HG03280 (cell line): ENCODE results near the gene NPL.
A peak's percentile ranks its signal among the peaks of the same experiment; 100 is the strongest.

Experiments
- ATAC-seq: cut with Tn5 transposase; IDR thresholded peaks from one replicate; pipeline ENCODE4 v1.9.1; 2021; ENCODE audit warnings: mild to moderate bottlenecking, moderate library complexity; ENCODE audit not compliant: unreplicated experiment

Gene NPL

GRCh38 chr1:182811975-182812722 lies 22.6 kb downstream of the NPL start:
- ATAC-seq = no peak

DNA sequence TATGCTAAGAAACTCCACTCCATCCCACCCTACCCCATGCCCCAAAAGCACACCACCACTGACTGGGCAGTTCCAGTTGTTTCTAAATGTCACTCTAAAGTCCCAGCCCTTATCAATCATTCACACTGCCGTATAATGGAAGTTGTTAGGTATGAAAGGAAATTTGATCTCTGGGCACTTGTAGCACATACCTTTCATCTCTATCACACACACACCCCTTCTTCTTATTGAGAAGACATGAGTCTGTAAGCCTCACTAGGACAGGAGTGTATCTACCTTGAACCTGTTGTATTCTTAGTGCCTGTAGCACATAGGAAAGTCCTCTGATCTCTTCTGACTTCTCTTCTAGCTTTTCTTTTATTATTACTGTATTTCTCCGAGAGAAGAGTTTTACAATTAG lies 27.3 kb downstream of the NPL start:
- no peak for ATAC-seq

GRCh38 chr1:182817802-182818201 lies 28.2 kb downstream of the NPL start:
- no peak for ATAC-seq

GRCh38 chr1:182823220-182823619 lies 33.6 kb downstream of the NPL start:
- no peak for ATAC-seq

GRCh38 chr1:182826892-182827291 lies 37.3 kb downstream of the NPL start:
- ATAC-seq = no peak

DNA sequence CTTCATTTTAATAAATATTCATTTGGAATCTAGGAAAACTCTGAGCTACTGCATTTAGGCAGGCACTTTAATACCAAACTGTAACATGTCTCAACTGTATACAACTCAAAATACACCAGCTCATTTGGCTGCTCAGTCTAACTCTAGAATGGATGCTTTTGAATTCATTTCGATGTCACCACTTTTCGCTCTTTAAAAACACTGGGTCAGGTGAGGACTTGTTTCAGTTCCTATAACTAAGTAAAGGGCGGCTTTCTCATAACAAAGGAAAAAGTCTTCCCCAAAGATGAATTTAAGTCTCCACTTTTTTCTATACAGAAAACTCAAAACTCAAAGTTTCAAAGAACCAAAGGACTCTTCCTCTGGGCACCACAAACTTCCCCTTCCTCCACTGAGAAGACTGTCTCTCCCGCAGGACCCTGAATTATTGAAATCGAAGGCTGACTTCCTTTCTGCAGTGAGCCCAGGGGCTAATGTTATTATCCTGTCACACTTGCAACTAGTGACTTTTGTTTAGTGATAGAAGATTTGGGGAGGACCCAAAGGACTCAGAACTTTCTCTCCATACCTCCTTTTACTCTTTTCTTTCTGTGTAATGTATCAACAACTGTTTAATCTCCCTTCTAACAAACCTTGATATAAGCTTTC lies 39.8 kb downstream of the NPL start:
- peak; percentile 68 for ATAC-seq

GRCh38 chr1:182833271-182833670 lies 43.7 kb downstream of the NPL start:
- no peak for ATAC-seq

GRCh38 chr1:182834326-182834725 lies 44.8 kb downstream of the NPL start:
- ATAC-seq = no peak

GRCh38 chr1:182835806-182836205 lies 46.2 kb downstream of the NPL start:
- ATAC-seq = no peak

GRCh38 chr1:182839209-182840066 lies 49.9 kb downstream of the NPL start, which contains the start of gene DHX9:
Gene DHX9, plus strand, starts transcription at chr1:182839347. Its CDS starts 3,220 bp downstream, at chr1:182842567.
- ATAC-seq = peak; percentile 77

GRCh38 chr1:182841368-182841988 lies 51.9 kb downstream of the NPL start:
- ATAC-seq = no peak

- no peak for ATAC-seq
These were observed 52.7 kb downstream of the NPL start for GRCh38 chr1:182842265-182842664.

DNA sequence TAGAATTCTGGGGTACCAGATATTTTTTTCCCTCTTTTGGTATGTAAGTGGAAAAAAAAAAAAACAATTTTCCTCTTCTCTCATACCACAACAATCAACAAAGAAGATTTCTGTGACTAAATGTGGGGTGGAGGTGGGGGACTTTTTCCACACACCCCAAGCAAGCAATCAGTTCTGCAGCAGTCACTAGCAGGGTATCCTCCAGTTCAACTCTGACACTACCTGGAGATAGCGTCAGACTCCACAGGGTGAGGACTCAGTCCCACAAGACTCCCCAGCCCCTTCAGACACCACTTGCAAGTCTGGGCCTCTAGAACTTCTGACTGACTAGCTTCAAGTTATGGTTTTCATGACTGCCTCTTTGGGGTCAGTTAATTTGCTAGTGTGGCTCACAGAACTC lies 55.8 kb downstream of the NPL start:
- ATAC-seq = no peak

DNA sequence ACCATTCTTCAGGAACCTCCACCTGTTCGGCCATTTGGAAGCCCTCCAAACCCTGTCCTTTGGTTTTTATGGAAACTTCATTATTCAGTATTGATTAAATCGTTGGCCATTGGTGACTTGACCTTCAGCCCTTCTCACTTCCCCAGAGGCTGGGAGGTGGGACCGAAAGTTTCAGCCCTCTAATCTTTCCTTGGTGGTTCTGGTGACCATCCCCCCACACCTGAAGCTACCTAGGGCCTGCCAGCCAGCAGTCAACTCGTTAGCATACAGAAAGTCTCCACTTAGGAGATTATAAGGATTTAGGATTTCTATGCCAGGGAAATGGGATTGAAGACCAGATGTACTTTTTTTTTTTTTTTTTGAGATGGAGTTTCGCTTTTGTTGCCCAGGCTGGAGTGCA lies 56.3 kb downstream of the NPL start:
- ATAC-seq = no peak

GRCh38 chr1:182847105-182847504 lies 57.5 kb downstream of the NPL start:
- ATAC-seq = no peak

GRCh38 chr1:182848736-182849135 lies 59.2 kb downstream of the NPL start:
- no peak for ATAC-seq

GRCh38 chr1:182850319-182850718 lies 60.7 kb downstream of the NPL start:
- no peak for ATAC-seq

GRCh38 chr1:182851825-182852224 lies 62.3 kb downstream of the NPL start:
- no peak for ATAC-seq

GRCh38 chr1:182855911-182856310 lies 66.3 kb downstream of the NPL start:
- ATAC-seq = no peak

DNA sequence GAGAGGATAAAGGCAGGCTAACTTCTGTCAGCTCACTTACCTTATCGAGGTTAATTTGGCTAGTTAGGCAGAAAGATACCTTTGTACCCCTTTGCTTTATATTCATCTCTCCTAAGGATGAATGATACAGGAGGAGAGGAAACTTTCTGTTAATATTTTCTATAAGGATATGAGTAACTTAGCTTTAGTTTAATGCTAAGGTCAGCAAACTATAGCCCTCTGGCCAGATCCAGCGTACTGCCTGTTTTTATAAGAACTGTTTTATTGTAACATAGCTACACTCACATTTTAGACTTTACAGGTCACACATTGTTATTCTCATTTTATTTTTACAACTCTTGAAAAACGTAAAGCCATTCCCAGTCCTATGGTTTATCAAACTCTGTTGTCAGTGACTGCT lies 67.6 kb downstream of the NPL start:
- no peak for ATAC-seq

DNA sequence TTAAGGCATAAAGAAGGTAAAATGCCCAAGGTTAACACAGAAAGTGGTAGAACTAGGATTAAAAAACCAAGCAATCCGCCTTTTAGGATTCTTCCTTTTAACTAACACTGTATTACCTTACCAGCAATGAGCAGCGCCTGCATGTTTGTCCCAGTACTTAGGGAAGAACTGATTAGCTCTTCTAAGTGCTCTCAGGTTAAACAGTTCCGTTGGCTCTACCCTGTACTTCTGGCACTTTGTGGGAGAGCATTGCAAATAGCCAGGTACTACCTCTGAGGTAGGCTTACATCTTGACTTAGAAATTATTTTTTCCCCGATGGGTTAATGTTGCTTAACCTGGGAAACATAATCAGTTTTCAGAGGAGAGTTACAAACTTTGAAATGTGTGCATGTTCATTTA lies 71.1 kb downstream of the NPL start:
- no peak for ATAC-seq
